Measurements from ENCODE around the gene SPDEF.

SPDEF gene

DNA sequence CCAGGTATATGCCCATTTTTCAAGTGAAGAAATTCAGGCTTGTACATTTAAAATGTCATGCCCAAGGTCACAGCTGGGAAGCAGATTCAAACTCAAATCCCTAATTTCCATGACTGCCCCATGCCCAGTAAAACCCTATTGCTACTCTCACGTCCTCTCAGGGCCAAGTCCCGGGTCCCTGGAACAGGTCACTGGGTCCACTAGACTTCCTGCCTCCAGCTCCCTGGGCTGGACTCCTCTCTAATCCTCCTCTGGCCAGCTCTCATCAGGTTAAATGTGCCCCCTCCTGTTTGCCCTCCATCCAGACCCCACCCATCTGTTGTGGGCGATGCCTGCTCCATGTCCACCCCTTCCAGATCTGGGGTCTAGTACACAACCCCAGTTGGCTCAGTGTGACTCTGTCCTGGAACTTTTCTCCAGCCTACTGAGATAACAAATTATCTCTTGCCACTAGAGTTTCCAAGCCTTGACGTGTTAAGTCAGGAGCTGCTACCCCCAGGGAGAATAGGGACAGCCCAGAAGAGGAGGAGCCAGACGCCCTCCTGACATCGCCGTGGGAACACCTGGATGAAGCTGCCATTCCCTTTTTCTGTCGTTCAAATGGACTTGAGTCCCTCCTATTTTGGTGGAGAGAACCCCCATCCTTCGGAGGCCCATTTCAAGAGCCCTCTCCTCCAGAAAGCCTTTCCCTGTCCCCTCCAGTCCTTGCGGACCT is 3.7 kb upstream of the SPDEF start:
- no peak overlapping the region for H3K27ac Mint-ChIP-seq
- H3K9me3 Mint-ChIP-seq: no peaks in the 10 kb centered on the region
- H3K4me1 Mint-ChIP-seq: no peaks in the 10 kb centered on the region
- no peaks in the 10 kb centered on the region for H3K27me3 Mint-ChIP-seq
- ATAC-seq: no peak
- H3K4me3 Mint-ChIP-seq: no peak overlapping the region
- no peak for DNase-seq

GRCh38 chr6:34558172-34558714 is 2.1 kb upstream of the SPDEF start:
- DNase-seq (no peak), ATAC-seq (no peak)
- Mint-ChIP-seq H3K9me3 (no peaks in the 10 kb centered on the region), H3K4me3 (no peak overlapping the region), H3K27me3 (no peaks in the 10 kb centered on the region), H3K4me1 (peaks cover 11% of the 10 kb centered on the region), H3K27ac (no peak overlapping the region)

DNA sequence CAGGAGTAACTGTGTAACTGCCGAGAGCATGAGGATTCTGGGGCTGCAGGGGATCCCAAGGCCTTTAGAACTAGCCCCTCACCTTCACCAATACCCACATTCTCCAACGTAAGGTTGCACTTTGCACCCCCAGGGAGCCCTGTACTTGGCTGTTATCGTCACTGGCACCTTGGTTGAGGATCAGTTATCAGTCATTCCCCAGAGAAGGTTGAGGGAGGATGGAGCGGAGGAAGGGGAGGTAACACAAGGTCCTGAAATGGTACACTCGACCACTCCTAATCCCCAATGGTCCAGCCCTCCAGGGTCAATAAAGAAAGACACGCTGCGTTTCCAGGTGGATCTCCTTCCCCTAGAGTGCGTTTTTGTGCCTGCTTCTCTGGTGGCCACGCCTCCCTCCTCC is 1.1 kb upstream of the SPDEF start:
- no peak for DNase-seq
- Mint-ChIP-seq H3K27ac (peak overlapping the region in 1 of 2 donors; percentile 27), H3K27me3 (no peaks in the 10 kb centered on the region), H3K4me3 (no peak overlapping the region), H3K9me3 (no peaks in the 10 kb centered on the region), H3K4me1 (peaks cover 11% of the 10 kb centered on the region)
- no peak for ATAC-seq

DNA sequence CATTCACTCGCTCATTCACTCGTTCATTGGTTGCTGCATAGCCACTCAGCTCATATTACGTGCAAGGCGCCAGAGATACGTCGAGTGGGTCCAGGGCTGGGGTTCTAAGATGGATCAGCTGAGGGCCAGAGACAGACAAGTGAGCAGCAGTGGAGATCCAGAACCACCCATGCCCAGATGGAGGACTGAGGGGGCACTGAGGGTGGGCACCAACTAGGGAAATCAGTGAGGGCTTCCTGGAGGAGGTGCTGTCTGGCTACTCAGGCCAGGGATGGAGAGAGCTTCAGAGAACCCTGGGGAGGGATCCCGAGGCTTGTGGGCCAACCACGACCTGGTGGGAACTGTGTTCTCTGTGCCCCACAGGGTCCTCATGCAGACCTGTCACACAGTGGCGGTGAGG is 364 bp upstream of the SPDEF start:
- Mint-ChIP-seq H3K27ac (no peak overlapping the region), H3K9me3 (no peaks in the 10 kb centered on the region), H3K4me1 (peaks cover 11% of the 10 kb centered on the region), H3K27me3 (no peaks in the 10 kb centered on the region), H3K4me3 (no peak overlapping the region)
- no peak for DNase-seq
- no peak for ATAC-seq

DNA sequence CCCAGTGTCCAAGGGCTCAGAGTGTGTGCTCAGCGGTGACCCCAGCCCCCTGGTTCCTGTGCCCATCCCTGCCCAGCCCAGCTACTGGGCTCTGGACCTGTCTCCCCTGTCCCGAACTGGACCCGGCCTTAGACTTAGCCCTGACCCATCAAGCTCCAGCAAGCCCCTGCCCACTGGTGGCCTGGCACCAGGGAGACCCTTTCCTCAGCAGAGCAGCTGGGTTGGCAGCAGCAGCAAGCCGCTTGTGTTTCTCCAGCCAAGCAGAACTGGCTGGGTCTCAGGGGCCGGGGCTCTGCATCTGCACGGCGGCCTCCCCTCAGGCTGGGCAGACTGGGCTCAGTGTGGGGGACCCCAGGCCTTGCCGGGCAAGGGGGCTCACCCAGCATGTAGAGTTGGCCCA is 801 bp downstream of the SPDEF start:
- no peaks in the 10 kb centered on the region for H3K9me3 Mint-ChIP-seq
- H3K4me3 Mint-ChIP-seq: no peak overlapping the region
- DNase-seq (no peak), ATAC-seq (peak; percentile 12)
- H3K27ac Mint-ChIP-seq: peak overlapping the region in 1 of 2 donors; percentile 83
- H3K4me1 Mint-ChIP-seq: peaks cover 14% of the 10 kb centered on the region
- H3K27me3 Mint-ChIP-seq: no peaks in the 10 kb centered on the region

DNA sequence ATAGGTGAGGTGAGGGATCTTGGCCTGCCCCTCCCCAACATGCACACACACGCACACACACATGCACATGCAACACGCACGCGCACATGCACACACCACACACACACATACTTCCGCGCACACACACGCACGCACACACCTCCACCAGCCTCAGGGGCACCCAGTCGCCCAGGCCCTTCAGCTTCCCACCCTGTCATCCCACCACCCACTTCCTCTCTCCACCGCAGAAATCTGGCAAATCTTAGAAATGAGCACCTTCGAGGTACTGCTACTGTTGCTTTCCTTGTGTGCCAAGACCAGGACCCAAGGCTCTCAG is 1.2 kb downstream of the SPDEF start:
- no peak overlapping the region for H3K4me3 Mint-ChIP-seq
- no peaks in the 10 kb centered on the region for H3K27me3 Mint-ChIP-seq
- peaks cover 16% of the 10 kb centered on the region for H3K4me1 Mint-ChIP-seq
- peak overlapping the region in 1 of 2 donors; percentile 83 for H3K27ac Mint-ChIP-seq
- no peaks in the 10 kb centered on the region for H3K9me3 Mint-ChIP-seq
- DNase-seq: no peak
- peak; percentile 51 for ATAC-seq

- no peak for DNase-seq
- ATAC-seq: no peak
- Mint-ChIP-seq H3K4me3 (no peak overlapping the region), H3K9me3 (no peaks in the 10 kb centered on the region), H3K4me1 (peaks cover 16% of the 10 kb centered on the region), H3K27ac (peak overlapping the region; percentile 14 to 85), H3K27me3 (no peaks in the 10 kb centered on the region)
Measured at GRCh38 chr6:34554291-34555006, 1.7 kb downstream of the SPDEF start.

DNA sequence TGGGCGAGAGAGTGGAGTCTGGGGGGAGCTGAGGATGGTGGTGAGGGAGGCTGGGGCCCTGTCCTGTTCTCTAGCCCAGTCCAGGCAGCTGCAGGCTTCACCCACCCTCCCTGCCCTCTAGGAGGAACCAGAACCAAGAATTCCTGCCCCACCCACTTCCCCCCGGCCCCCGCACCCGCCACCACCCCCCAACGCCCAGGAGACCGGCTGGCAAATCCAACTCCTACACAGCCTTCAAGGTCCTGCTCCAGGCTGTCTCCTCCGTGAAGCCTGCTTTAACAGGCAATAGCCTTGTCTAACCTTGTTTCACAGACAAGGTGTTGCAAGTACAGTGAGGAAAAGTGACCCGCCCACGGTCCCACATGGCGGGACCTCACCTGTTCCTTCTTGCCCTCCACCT is 2.4 kb downstream of the SPDEF start:
- peaks cover 16% of the 10 kb centered on the region for H3K4me1 Mint-ChIP-seq
- ATAC-seq: no peak
- no peak overlapping the region for H3K4me3 Mint-ChIP-seq
- H3K27ac Mint-ChIP-seq: peak overlapping the region in 1 of 2 donors; percentile 85
- DNase-seq: no peak
- no peaks in the 10 kb centered on the region for H3K9me3 Mint-ChIP-seq
- H3K27me3 Mint-ChIP-seq: peaks cover 3% of the 10 kb centered on the region

DNA sequence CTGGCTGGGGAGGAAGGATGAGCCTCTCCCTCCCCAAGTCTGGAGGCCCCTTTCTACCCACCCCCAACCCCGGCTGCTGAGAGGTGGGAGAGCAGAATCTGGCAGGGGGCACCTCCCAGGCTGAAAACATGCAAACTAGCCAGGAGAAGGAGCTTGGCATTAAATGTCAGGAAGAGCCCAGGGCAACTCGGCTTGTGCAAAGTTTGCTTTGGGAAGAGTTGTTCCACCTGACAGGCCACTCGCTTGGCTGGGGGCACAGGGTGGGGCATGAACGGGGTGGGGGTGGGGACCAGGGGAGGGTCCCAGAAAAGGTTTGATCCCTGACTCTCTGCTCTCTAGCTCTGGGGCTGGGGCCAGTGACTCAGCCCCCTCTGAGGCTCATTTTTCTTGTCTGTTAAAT is 3.0 kb downstream of the SPDEF start:
- Mint-ChIP-seq H3K4me3 (no peak overlapping the region), H3K4me1 (peaks cover 16% of the 10 kb centered on the region)
- DNase-seq: no peak

GRCh38 chr6:34552620-34553019 is 3.5 kb downstream of the SPDEF start:
- H3K9me3 Mint-ChIP-seq: no peaks in the 10 kb centered on the region
- H3K27me3 Mint-ChIP-seq: peaks cover 5% of the 10 kb centered on the region
- H3K4me3 Mint-ChIP-seq: no peak overlapping the region
- H3K4me1 Mint-ChIP-seq: peaks cover 16% of the 10 kb centered on the region
- DNase-seq (no peak), ATAC-seq (no peak)
- H3K27ac Mint-ChIP-seq: peak overlapping the region in 1 of 2 donors; percentile 48

More for the DNA sequence above, 3.0 kb downstream of the SPDEF start:
- Mint-ChIP-seq H3K27me3 (peaks cover 5% of the 10 kb centered on the region), H3K9me3 (no peaks in the 10 kb centered on the region), H3K27ac (no peak overlapping the region)
- no peak for ATAC-seq

- Mint-ChIP-seq H3K4me1 (peaks cover 16% of the 10 kb centered on the region), H3K4me3 (no peak overlapping the region), H3K9me3 (no peaks in the 10 kb centered on the region), H3K27me3 (peaks cover 5% of the 10 kb centered on the region), H3K27ac (no peak overlapping the region)
- ATAC-seq (no peak), DNase-seq (no peak)
Measured at GRCh38 chr6:34551720-34552119, 4.4 kb downstream of the SPDEF start.

- DNase-seq (no peak), ATAC-seq (no peak)
- Mint-ChIP-seq H3K27me3 (peaks cover 5% of the 10 kb centered on the region), H3K9me3 (no peaks in the 10 kb centered on the region), H3K4me1 (peaks cover 16% of the 10 kb centered on the region), H3K27ac (no peak overlapping the region), H3K4me3 (no peak overlapping the region)
Measured at GRCh38 chr6:34549804-34550202, 6.3 kb downstream of the SPDEF start.

DNA sequence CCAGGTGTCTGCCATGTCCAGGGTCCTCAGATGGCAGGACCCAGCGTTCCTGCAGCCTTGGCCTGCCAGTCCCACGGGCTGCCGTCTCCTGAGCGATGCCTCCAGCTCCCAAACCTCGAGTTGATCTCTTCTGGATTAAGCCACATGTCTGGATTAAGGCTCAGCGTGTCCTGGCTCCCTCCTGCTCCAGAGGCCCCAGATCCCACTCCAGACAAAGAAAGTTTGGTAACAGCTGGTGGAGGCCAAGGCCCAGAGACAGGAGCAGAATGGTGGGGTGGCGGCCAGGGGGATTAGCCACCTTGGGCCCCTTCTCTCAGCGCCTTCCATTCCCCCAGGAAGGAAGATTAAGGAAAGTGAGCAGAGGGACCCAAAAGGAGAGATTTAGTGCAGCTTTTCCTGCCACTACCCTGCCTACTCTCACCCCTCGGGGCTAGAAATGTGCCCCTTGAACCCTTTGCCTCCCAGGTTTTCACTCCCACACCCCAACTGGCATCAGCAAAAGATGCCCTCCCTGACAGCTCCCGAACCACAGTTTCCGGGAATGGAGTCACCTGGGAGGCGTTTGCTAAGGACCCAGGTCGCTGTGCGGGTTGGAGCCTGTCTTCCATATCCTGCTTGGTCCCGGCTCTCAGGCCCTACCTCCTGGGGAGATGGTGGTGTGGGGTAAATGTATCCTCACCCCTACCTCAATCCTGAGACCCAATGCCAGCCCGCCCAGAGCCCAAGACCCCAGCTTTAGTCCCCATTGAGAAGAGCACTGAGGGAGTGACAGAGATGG is 6.9 kb downstream of the SPDEF start:
- peaks cover 5% of the 10 kb centered on the region for H3K27me3 Mint-ChIP-seq

DNA sequence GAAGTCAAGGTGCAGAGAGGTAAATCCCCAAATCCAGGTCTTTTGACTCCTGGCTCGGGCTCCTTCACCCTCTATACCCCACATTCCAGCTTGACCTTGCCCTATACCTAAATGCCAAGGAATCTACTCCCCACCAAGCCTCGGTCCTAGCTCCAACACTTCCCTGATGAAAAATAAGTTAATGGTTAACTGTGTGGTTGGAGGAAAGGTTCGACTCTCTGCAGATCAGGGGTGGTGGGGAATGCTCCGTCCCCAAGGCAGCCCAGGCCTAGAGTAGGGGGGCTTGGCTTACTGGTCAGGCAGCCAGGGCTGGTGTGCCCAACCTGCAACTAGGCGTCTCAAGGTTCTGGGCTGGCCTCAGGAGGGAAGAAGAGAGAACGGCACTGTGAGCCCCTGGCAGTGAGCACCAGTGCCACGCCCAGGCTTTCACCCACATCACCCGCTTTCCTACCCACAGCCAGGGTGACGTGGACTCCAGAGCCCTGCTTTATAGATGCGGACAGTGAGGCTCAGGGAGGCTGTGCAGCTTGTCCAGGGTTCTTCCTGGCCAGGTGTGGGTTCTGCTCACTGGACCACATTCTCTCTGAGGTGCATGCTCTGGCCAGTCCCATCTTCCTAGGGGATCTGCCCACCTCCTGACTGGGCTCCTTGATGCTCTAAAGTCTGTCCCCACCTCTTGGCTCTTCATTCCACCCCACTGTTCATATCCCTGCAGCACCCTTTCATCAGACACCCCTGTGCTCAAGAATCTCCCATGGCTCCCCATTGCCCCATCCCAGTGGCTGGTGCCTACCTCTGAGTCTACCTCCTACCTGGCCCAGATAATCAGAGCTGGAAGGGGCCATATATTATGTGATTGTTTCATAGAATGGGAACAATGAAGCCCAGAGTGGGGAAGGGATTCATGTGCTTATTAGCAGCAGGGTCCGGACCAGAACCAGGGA is 8.2 kb downstream of the SPDEF start:
- Mint-ChIP-seq H3K4me1 (peaks cover 5% of the 10 kb centered on the region), H3K27ac (peak overlapping the region in 1 of 2 donors; percentile 0), H3K4me3 (no peak overlapping the region), H3K27me3 (peaks cover 5% of the 10 kb centered on the region), H3K9me3 (no peaks in the 10 kb centered on the region)
- DNase-seq (no peak), ATAC-seq (no peak)

More for the DNA sequence above, 6.9 kb downstream of the SPDEF start:
- DNase-seq (no peak), ATAC-seq (no peak)
- H3K9me3 Mint-ChIP-seq: no peaks in the 10 kb centered on the region
- no peak overlapping the region for H3K27ac Mint-ChIP-seq
- no peak overlapping the region for H3K4me3 Mint-ChIP-seq
- peaks cover 14% of the 10 kb centered on the region for H3K4me1 Mint-ChIP-seq
